Naive thymus-derived CD4-positive, alpha-beta T cell (primary cell): ENCODE results near the gene KCNA3. TPM values are rescaled to one million over a fixed set of nuclear protein-coding genes. Genes with fewer than 3 reads are reported as not detected.

Source experiments
- ATAC-seq: fragments of 150-1000 bp; cut with Tn5 transposase; 2 replicates; pipeline ENCODE4 v1.10.0; 2021; ENCODE audit warnings: mild to moderate bottlenecking, moderate library complexity
- CTCF ChIA-PET: fragments of 350-600 bp; sonication (Branson Sonifier 250); formaldehyde crosslinking; loops from one replicate; lab custom pipeline; 2021; ENCODE audit warnings: antibody characterized with exemption; lab: Charles Lee
- POLR2A ChIA-PET: fragments of 350-600 bp; sonication (Branson Sonifier 250); formaldehyde crosslinking; loops from one replicate; lab custom pipeline; 2021; ENCODE audit warnings: antibody characterized with exemption, inconsistent platforms; lab: Charles Lee
- DNase-seq, 9 donors: peaks; one replicate each; pipeline versions ENCODE4 v3.0.0 to v3.0.0-alpha.2; 2020 to 2022; ENCODE audit warnings: mixed read lengths in 1 of 9
- H3K27ac ChIP-seq: one replicate; pipeline ENCODE4 v1.7.0; 2013; ENCODE audit warnings: mild to moderate bottlenecking, low read depth, low read length, moderate library complexity
- H3K27me3 ChIP-seq, 2 donors: one replicate each; pipeline ENCODE4 v1.7.0; 2013; ENCODE audit warnings: low read length in 2 of 2, mild to moderate bottlenecking in 2 of 2, moderate library complexity in 2 of 2; ENCODE audit not compliant: control insufficient read depth in 2 of 2, insufficient read depth in 2 of 2
- H3K36me3 ChIP-seq, 3 experiments: 1 replicate in 2 of 3; 2 replicates in 1 of 3; pipeline ENCODE4 v1.7.0; 2013; ENCODE audit warnings: low read length in 3 of 3, mild to moderate bottlenecking in 3 of 3, moderate library complexity in 1 of 3; ENCODE audit not compliant: insufficient read depth in 3 of 3, control insufficient read depth in 2 of 3
- H3K4me1 ChIP-seq, 2 donors: one replicate each; pipeline ENCODE4 v1.7.0; 2013; ENCODE audit warnings: low read length in 2 of 2, mild to moderate bottlenecking in 2 of 2, moderate library complexity in 1 of 2; ENCODE audit not compliant: control insufficient read depth in 2 of 2, insufficient read depth in 2 of 2
- H3K4me3 ChIP-seq: 2 replicates; pipeline ENCODE4 v1.7.0; 2013; ENCODE audit warnings: mild to moderate bottlenecking, low read length
- H3K9me3 ChIP-seq, 3 experiments: 1 replicate in 2 of 3; 2 replicates in 1 of 3; pipeline ENCODE4 v1.7.0; 2013; ENCODE audit warnings: low read length in 3 of 3; ENCODE audit not compliant: control insufficient read depth in 2 of 3
- H3K27ac Mint-ChIP-seq, 9 donors: one replicate each; pipeline ENCODE4 v1.8.0; 2020 to 2022; ENCODE audit warnings: mixed read lengths in 9 of 9, mild to moderate bottlenecking in 8 of 9, moderate library complexity in 5 of 9, inconsistent platforms in 2 of 9
- H3K27me3 Mint-ChIP-seq, 5 donors: one replicate each; pipeline ENCODE4 v1.8.0; 2021 to 2022; ENCODE audit warnings: mixed read lengths in 5 of 5, mild to moderate bottlenecking in 1 of 5
- H3K36me3 Mint-ChIP-seq, 5 donors: one replicate each; pipeline ENCODE4 v1.8.0; 2020 to 2022; ENCODE audit warnings: mixed read lengths in 5 of 5, mild to moderate bottlenecking in 3 of 5, inconsistent platforms in 1 of 5
- H3K4me1 Mint-ChIP-seq, 7 donors: one replicate each; pipeline ENCODE4 v1.8.0; 2020 to 2022; ENCODE audit warnings: mixed read lengths in 7 of 7, mild to moderate bottlenecking in 3 of 7, inconsistent platforms in 1 of 7
- H3K4me3 Mint-ChIP-seq, 10 donors: one replicate each; pipeline ENCODE4 v1.8.0; 2020 to 2022; ENCODE audit warnings: mild to moderate bottlenecking in 10 of 10, mixed read lengths in 10 of 10, moderate library complexity in 6 of 10, inconsistent platforms in 2 of 10
- H3K9me3 Mint-ChIP-seq, 11 donors: one replicate each; pipeline ENCODE4 v1.8.0; 2020 to 2022; ENCODE audit warnings: mixed read lengths in 11 of 11, mild to moderate bottlenecking in 4 of 11, inconsistent platforms in 1 of 11, moderate library complexity in 1 of 11
- intact Hi-C, 2 donors: fragments of 100-400 bp; cut with micrococcal nuclease; formaldehyde crosslinking; loops; one replicate each; pipeline ENCODE4 v1.15.1; 2023
- polyA plus RNA-seq, 2 donors: library from polyadenylated mRNA; unstranded; fragments of 300-500 nt; fragmentation: Illumina TruSeq; gene quantifications; one replicate each; pipeline ENCODE4 v1.2.3, GENCODE V29; 2021
- total RNA-seq, 6 experiments: library from RNA in 5 of 6; stranded (reverse) in 5 of 6; gene quantifications; 1 replicate in 5 of 6; 2 replicates in 1 of 6; pipeline ENCODE4 v1.2.3 and lab custom pipeline; 2021 to 2026

Gene KCNA3
- total and polyA plus RNA-seq, 7 experiments from 2014 or later = 74.1 to 115 (median 108) TPM

- Histone ChIP-seq H3K9me3 (no peaks in the 10 kb centered on the region), H3K27ac (peak overlapping the region; percentile 14), H3K4me3 (no peak overlapping the region), H3K36me3 (peaks cover 0 to 15% (median 0%) of the 10 kb centered on the region in 3 experiments), H3K4me1 (peaks cover 5% of the 10 kb centered on the region in 2 donors), H3K27me3 (no peaks in the 10 kb centered on the region)
- Mint-ChIP-seq H3K4me1 (peaks cover 26 to 43% (median 33%) of the 10 kb centered on the region in 7 donors), H3K9me3 (peaks cover 0 to 9% (median 0%) of the 10 kb centered on the region in 11 donors), H3K36me3 (peaks cover 12 to 51% (median 23%) of the 10 kb centered on the region in 5 donors), H3K4me3 (peak overlapping the region in 2 of 10 donors; percentile 22), H3K27ac (peak overlapping the region in 7 of 9 donors; percentile 14 to 84 (median 76)), H3K27me3 (peaks cover 0 to 2% (median 0%) of the 10 kb centered on the region in 5 donors)
- ChIA-PET CTCF (interaction anchor here (0.7 to 2.7 kb wide), 6 partner anchors 9 to 88 kb away, joined by 3 to 16 read pairs (median 4); no protein-coding TSS in a partner anchor), POLR2A (interaction anchor here (0.7 to 8.8 kb wide), 8 partner anchors 9 to 108 kb away, joined by 3 to 121 read pairs (median 16); no protein-coding TSS in a partner anchor)
- ATAC-seq (no peak), DNase-seq (no peak)
- intact Hi-C loops = no loop called here
Observed at GRCh38 chr1:110676970-110677369, 2.2 kb upstream of the KCNA3 start.

- H3K36me3 Mint-ChIP-seq = peaks cover 12 to 56% (median 22%) of the 10 kb centered on the region in 5 donors
- H3K9me3 Mint-ChIP-seq = peaks cover 0 to 9% (median 0%) of the 10 kb centered on the region in 11 donors
- peaks cover 5% of the 10 kb centered on the region in 2 donors for H3K4me1 ChIP-seq
- H3K27ac Mint-ChIP-seq = peak overlapping the region; percentile 58 to 88 (median 86)
- intact Hi-C loops = loop anchor here in 1 of 2 donors (1.0 kb wide), 1 partner anchor 465 kb away; the partner anchor contains the start of genes CEPT1 and DRAM2
- ChIA-PET POLR2A (interaction anchor here (1.0 to 8.8 kb wide), 8 partner anchors 8 to 112 kb away, joined by 4 to 121 read pairs (median 26); no protein-coding TSS in a partner anchor), CTCF (interaction anchor here (1.0 to 3.7 kb wide), 10 partner anchors 8 to 107 kb away, joined by 3 to 25 read pairs (median 11); no protein-coding TSS in a partner anchor)
- H3K4me3 ChIP-seq = peak overlapping the region; percentile 97
- no peaks in the 10 kb centered on the region for H3K9me3 ChIP-seq
- no peaks in the 10 kb centered on the region for H3K27me3 ChIP-seq
- H3K36me3 ChIP-seq = peaks cover 0 to 15% (median 5%) of the 10 kb centered on the region in 3 experiments
- H3K27me3 Mint-ChIP-seq = peaks cover 0 to 2% (median 0%) of the 10 kb centered on the region in 5 donors
- H3K4me3 Mint-ChIP-seq = peak overlapping the region; percentile 55 to 100 (median 83)
- H3K27ac ChIP-seq = peak overlapping the region; percentile 88
- peak in 4 of 9 donors; percentile 11 to 22 (median 14) for DNase-seq
- ATAC-seq = no peak
- H3K4me1 Mint-ChIP-seq = peaks cover 30 to 54% (median 49%) of the 10 kb centered on the region in 7 donors
Observed at GRCh38 chr1:110675060-110675791, 486 bp upstream of the KCNA3 start.

GRCh38 chr1:110673805-110674336 lies 869 bp downstream of the KCNA3 start:
- POLR2A ChIA-PET = interaction anchor here (0.9 to 8.8 kb wide), 18 partner anchors 10 to 1945 kb away, joined by 3 to 121 read pairs (median 10); partner anchors contain the start of genes CAPZA1, LRIF1 and ST7L
- peak overlapping the region; percentile 97 for H3K4me3 ChIP-seq

GRCh38 chr1:110673197-110673701 lies 1.5 kb downstream of the KCNA3 start:
- peaks cover 5 to 11% of the 10 kb centered on the region in 2 donors for H3K4me1 ChIP-seq
- H3K27ac Mint-ChIP-seq = peak overlapping the region; percentile 93 to 100 (median 100)

More at GRCh38 chr1:110673805-110674336, 869 bp downstream of the KCNA3 start:
- ATAC-seq (no peak), DNase-seq (peak in 3 of 9 donors; percentile 35 to 56 (median 38))
- peaks cover 0 to 2% (median 0%) of the 10 kb centered on the region in 5 donors for H3K27me3 Mint-ChIP-seq
- peaks cover 26 to 62% (median 55%) of the 10 kb centered on the region in 7 donors for H3K4me1 Mint-ChIP-seq
- intact Hi-C loops = loop anchor here (1.0 to 5.0 kb wide), 13 partner anchors 12 to 1125 kb away; partner anchors contain the start of genes CD53 (in 1 of the 2), DENND2D (in 1 of the 2), GNAI3 (in 1 of the 2) and LAMTOR5 (in 1 of the 2)
- H3K4me3 Mint-ChIP-seq = peak overlapping the region in 9 of 10 donors; percentile 91 to 100 (median 99)
- peaks cover 12 to 49% (median 22%) of the 10 kb centered on the region in 5 donors for H3K36me3 Mint-ChIP-seq
- Histone ChIP-seq H3K36me3 (peaks cover 0 to 15% (median 5%) of the 10 kb centered on the region in 3 experiments), H3K4me1 (peaks cover 5 to 8% of the 10 kb centered on the region in 2 donors), H3K9me3 (no peaks in the 10 kb centered on the region), H3K27me3 (no peaks in the 10 kb centered on the region), H3K27ac (peak overlapping the region; percentile 88)
- H3K9me3 Mint-ChIP-seq = peaks cover 0 to 5% (median 0%) of the 10 kb centered on the region in 11 donors
- peak overlapping the region; percentile 93 to 100 (median 100) for H3K27ac Mint-ChIP-seq
- CTCF ChIA-PET = interaction anchor here (0.7 to 3.7 kb wide), 15 partner anchors 9 to 94 kb away, joined by 3 to 25 read pairs (median 4); no protein-coding TSS in a partner anchor

GRCh38 chr1:110672753-110673108 lies 2.0 kb downstream of the KCNA3 start:
- intact Hi-C loops = loop anchor here (1.0 to 5.0 kb wide), 13 partner anchors 25 to 1124 kb away; partner anchors contain the start of genes CD53 (in 1 of the 2), DENND2D (in 1 of the 2), GNAI3 (in 1 of the 2) and LAMTOR5 (in 1 of the 2)
- H3K36me3 Mint-ChIP-seq = peaks cover 12 to 45% (median 28%) of the 10 kb centered on the region in 5 donors

More at GRCh38 chr1:110673197-110673701, 1.5 kb downstream of the KCNA3 start:
- POLR2A ChIA-PET = interaction anchor here (0.6 to 8.8 kb wide), 21 partner anchors 10 to 1946 kb away, joined by 3 to 121 read pairs (median 7); partner anchors contain the start of genes CAPZA1, LRIF1 and ST7L
- Histone ChIP-seq H3K9me3 (no peaks in the 10 kb centered on the region), H3K27ac (peak overlapping the region; percentile 88), H3K4me3 (peak overlapping the region; percentile 97), H3K36me3 (peaks cover 0 to 15% (median 5%) of the 10 kb centered on the region in 3 experiments), H3K27me3 (no peaks in the 10 kb centered on the region)
- Mint-ChIP-seq H3K36me3 (peaks cover 12 to 47% (median 22%) of the 10 kb centered on the region in 5 donors), H3K9me3 (peaks cover 0 to 3% (median 0%) of the 10 kb centered on the region in 11 donors), H3K27me3 (peaks cover 0 to 2% (median 0%) of the 10 kb centered on the region in 5 donors), H3K4me1 (peaks cover 29 to 63% (median 53%) of the 10 kb centered on the region in 7 donors), H3K4me3 (peak overlapping the region in 9 of 10 donors; percentile 91 to 100 (median 99))
- CTCF ChIA-PET = interaction anchor here (0.6 to 3.7 kb wide), 14 partner anchors 14 to 94 kb away, joined by 3 to 25 read pairs (median 4); no protein-coding TSS in a partner anchor
- ATAC-seq = no peak
- intact Hi-C loops = loop anchor here (2.0 to 5.0 kb wide), 7 partner anchors 109 to 1124 kb away; partner anchors contain the start of genes CD53 (in 1 of the 2), DENND2D (in 1 of the 2), GNAI3 (in 1 of the 2) and LAMTOR5 (in 1 of the 2)
- peak in 7 of 9 donors; percentile 16 to 35 (median 30) for DNase-seq

More at GRCh38 chr1:110672753-110673108, 2.0 kb downstream of the KCNA3 start:
- POLR2A ChIA-PET = interaction anchor here (0.6 to 8.8 kb wide), 20 partner anchors 10 to 1946 kb away, joined by 3 to 121 read pairs (median 6); partner anchors contain the start of genes CAPZA1 and ST7L
- peak overlapping the region; percentile 88 for H3K27ac ChIP-seq
- Mint-ChIP-seq H3K27ac (peak overlapping the region; percentile 93 to 100 (median 100)), H3K9me3 (peaks cover 0 to 3% (median 0%) of the 10 kb centered on the region in 11 donors), H3K4me1 (peaks cover 27 to 58% (median 48%) of the 10 kb centered on the region in 7 donors), H3K27me3 (peaks cover 0 to 2% (median 0%) of the 10 kb centered on the region in 5 donors), H3K4me3 (peak overlapping the region in 9 of 10 donors; percentile 91 to 100 (median 99))
- DNase-seq (peak in 7 of 9 donors; percentile 69 to 89 (median 83)), ATAC-seq (peak; percentile 74)
- H3K4me3 ChIP-seq = peak overlapping the region; percentile 97
- H3K4me1 ChIP-seq = peaks cover 10 to 15% of the 10 kb centered on the region in 2 donors
- no peaks in the 10 kb centered on the region for H3K27me3 ChIP-seq
- H3K9me3 ChIP-seq = no peaks in the 10 kb centered on the region
- H3K36me3 ChIP-seq = peaks cover 0 to 15% (median 5%) of the 10 kb centered on the region in 3 experiments
- CTCF ChIA-PET = interaction anchor here (0.6 to 3.7 kb wide), 8 partner anchors 16 to 93 kb away, joined by 3 to 25 read pairs (median 8); no protein-coding TSS in a partner anchor
